Tibial nerve (tissue), 3 donors: ENCODE results near the gene ITPKB.

Experiments used
- POLR2A ChIP-seq, 2 donors: fragments of 450-650 bp; IDR thresholded peaks; one replicate each; pipeline ENCODE4 v1.6.1; 2017; ENCODE audit warnings: antibody characterized with exemption in 2 of 2, mild to moderate bottlenecking in 2 of 2, moderate library complexity in 2 of 2
- TF ChIP-seq, protein P1 (sequence below), 5 experiments: fragments of 200-600 bp in 3 of 5; fragments of 450-650 bp in 2 of 5; sonication (generic) in 3 of 5; IDR thresholded peaks; one replicate each; pipeline ENCODE4 v1.5.1; 2016 to 2019; ENCODE audit warnings: antibody characterized with exemption in 5 of 5, mild to moderate bottlenecking in 3 of 5, moderate library complexity in 2 of 5

DNA sequence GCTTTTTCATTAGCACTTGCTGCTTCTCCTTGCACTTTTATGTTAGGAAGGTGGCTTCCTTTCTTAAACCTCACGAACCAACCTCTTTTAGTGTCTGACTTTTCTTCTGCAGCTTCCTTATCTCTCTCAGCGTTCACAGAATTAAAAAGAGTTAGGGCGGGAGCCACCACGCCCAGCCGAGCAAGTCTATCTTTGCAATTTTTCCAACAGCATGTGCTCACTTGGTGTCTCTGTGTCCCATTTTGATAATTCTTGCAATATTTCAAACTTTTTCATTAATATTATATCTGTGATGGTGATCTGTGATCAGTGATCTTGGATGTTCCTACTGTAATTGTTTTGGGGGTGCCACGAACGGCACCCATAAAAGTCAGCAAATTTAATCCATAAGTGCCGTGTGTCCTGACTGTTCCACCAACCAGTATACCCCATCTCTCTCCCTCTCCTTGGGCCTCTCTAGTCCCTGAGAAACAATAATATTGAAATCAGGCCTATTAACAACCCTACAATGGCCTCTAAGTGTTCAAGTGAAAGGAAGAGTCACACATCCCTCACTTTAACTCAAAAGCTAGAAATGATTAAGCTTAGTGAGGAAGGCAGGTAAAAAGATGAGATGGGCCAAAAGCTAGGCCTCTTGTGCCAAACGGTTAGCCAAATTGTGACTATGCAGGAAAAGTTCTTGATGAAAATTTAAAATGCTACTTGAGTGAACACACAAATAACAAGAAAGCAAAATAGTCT, 15.9 kb upstream of the ITPKB start:
- TF ChIP-seq, protein P1, sequence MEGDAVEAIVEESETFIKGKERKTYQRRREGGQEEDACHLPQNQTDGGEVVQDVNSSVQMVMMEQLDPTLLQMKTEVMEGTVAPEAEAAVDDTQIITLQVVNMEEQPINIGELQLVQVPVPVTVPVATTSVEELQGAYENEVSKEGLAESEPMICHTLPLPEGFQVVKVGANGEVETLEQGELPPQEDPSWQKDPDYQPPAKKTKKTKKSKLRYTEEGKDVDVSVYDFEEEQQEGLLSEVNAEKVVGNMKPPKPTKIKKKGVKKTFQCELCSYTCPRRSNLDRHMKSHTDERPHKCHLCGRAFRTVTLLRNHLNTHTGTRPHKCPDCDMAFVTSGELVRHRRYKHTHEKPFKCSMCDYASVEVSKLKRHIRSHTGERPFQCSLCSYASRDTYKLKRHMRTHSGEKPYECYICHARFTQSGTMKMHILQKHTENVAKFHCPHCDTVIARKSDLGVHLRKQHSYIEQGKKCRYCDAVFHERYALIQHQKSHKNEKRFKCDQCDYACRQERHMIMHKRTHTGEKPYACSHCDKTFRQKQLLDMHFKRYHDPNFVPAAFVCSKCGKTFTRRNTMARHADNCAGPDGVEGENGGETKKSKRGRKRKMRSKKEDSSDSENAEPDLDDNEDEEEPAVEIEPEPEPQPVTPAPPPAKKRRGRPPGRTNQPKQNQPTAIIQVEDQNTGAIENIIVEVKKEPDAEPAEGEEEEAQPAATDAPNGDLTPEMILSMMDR (IDR thresholded peaks at IDR 0.05), result no peak
- TF ChIP-seq POLR2A (IDR thresholded peaks at IDR 0.05), result no peak
